GM21737 (cell line): ENCODE measurements around the gene JAK2.
"Not testable (repeated sequence)": the region's sequence is repeated elsewhere in the genome, so short reads cannot be mapped to it uniquely, and the experiment has no call there.

Experiments used
- ATAC-seq: cut with Tn5 transposase; IDR thresholded peaks from one replicate; pipeline ENCODE4 v1.9.1; 2021; ENCODE audit warnings: mild to moderate bottlenecking, moderate library complexity; ENCODE audit not compliant: unreplicated experiment

Gene JAK2

DNA sequence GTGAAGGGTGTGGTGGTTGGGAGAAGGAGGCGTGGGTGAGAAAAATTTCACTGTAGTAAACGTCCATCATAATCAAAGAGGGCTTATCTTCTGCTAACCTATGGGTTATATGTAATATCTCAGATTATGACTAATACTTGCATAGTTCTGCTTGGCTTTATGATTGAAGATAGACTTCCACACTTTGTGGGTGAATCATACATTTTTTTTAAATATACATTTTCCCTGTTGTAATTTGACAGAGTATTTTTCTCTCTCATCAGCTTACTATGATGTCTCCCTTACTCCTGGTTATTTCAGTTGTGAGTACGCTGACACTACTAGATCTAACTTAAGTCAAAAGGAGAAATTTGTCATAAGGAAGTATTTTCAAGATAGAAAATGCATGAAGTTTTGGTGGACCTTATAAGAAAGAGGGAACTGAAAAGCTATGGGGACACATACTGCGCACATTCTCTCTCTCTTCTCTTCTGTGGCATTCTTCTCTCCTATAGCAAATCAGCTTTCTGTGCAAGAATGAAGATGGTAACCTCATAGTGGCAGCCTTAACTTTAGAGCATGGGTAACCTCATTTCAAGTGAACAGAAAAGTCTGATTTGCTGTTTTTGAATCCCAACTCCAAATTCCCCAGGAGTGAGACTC, 4.9 kb upstream of the JAK2 start:
- ATAC-seq = no peak

DNA sequence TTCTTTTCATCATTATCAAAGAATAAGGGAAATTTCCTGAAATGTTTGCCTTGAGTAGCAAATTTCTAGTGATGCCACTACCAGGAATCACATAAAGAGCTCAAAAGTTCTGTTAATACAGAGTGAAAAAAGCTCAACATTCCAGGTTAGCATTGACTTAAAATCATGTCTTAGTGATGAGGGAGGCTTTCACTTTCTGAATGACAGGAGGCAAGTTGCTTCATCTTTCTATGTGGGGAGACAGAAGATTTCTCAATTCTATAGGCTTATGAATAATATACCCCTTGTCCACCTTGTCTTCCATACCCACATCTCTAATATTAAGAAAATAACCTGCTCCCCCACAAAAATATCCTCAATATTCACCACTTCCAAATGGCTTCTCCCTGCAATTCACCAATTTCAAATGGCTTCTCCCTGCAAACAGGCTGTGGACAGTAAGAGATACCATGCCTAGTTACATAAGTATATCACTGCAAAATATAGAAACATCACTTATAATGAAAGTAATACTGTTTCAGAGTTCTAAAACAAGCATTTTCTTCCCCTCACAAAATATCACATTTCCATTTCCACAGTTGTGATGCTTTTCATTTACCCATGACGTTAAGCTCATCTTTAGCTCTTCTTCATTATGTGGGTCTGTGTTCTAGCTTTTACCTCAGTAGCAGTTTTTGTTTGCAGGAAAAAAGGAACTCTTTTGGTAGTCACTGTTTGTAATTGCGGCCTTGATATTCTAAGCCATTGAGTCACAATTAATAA, 2.2 kb upstream of the JAK2 start:
- no peak for ATAC-seq

DNA sequence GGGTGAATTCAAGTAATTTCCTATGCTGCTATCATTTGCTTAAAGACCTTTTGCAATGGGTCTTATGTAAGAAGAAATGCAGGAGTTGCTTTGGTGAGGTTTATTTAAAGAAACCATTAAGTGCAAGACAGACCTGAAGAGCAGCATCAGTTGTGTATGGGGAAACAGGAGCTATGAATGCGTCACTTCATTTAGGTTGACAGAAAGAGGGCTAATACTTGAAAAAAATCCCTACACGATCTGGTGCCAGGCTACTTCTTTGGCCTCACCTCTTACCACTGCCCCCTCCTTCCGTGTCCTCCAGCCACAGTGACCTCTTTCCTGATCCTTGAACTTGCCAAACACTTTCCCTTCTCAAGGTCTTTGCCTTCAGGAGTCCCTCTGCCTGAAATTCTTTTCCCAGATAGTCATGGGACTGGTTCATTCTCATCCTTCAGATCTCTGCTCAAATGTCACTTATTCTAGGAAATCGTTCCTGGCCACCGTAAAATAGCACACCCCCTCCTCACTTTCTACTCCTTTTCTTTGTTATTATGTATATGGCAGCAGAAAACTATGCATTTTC, 1.4 kb upstream of the JAK2 start:
- ATAC-seq = no peak

DNA sequence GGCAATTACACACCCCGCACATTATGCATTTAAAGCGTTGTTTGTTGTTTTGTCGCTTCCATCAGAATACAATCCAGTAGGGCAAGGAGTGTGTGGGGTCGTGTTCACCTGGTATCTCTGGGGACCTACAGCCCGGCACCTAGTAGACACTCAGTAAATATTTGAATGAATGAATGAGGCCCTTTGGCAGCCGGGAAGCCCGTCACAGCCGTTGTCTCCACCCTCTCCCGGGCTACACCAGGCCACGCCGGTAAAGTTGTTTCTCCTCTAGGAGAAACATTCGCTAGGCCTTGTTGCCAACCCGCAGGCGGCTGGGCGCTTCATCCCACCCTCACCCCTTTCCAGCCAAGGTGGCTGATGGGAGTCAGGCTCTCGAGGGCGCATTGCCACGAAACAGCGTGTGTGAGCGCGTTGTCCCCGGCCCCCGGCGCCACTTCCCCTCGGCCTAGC, 876 bp upstream of the JAK2 start:
- ATAC-seq = peak; percentile 1

DNA sequence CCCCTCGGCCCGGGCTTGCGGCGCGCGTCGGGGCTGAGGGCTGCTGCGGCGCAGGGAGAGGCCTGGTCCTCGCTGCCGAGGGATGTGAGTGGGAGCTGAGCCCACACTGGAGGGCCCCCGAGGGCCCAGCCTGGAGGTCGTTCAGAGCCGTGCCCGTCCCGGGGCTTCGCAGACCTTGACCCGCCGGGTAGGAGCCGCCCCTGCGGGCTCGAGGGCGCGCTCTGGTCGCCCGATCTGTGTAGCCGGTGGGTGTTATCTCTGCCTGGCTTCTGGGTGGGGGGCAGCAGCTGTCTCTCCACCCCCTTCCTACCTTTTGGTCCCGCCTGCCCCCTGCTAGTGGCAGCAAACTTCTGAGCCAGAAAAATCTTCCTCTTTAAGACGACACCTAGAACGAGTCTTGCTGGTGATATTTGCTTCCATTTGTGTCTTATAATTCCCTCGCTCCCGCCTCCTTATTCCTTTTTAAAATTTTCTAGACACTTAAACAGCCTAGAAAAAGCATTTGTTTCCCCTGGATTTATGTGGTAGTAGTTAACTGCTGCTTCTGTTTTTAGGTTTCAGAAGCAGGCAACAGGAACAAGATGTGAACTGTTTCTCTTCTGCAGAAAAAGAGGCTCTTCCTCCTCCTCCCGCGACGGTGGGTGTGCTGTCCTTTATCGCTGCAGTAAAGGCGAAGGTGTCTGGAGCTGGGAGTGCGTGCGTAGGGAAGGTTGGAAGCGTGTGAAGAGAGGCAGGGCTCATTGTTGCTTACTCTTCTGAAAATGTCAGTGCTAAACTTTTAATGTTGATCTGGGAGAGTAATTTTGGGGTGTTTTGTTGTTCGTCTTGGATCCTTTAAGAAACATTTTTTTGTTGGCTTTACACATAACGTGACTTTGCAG, 554 bp downstream of the JAK2 start:
- peak; percentile 26 for ATAC-seq

DNA sequence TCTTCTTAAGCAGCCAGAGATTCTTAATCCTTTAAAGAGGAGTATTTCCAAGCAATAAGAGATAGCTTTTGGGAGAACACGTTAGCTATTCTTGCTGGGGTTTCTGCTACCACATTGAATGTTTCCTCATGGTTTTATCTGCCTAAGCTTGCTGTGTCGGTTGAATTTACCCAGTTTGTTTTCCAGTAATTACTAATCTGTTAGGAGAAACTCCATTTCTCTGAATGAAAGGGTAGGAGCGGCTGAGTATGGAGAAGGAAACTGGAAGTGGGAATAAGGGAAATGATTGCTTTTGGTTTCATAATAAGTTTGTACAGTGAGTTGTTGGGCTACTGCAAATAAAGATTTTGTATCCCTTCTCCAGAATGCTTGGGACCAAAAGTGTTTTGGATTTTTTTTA, 1.2 kb downstream of the JAK2 start:
- no peak for ATAC-seq

DNA sequence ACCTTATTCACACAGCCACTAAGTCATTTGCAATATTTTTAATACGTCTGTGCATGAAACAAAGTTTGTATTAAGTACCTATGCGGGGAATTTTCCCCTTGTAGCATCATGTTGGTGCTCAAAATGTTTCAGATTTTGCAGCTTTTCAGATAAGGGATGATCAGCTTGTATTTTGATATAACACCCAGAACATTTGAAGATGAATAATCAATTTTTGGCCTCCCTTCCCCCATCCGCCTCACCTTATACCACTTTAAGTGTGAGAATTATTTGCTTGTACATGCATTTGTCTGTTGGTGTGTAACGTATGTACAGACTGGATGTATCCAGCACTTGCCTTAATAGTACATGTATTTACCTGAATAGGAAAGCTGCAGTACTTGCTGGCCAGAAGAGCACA, 1.7 kb downstream of the JAK2 start:
- no peak for ATAC-seq

DNA sequence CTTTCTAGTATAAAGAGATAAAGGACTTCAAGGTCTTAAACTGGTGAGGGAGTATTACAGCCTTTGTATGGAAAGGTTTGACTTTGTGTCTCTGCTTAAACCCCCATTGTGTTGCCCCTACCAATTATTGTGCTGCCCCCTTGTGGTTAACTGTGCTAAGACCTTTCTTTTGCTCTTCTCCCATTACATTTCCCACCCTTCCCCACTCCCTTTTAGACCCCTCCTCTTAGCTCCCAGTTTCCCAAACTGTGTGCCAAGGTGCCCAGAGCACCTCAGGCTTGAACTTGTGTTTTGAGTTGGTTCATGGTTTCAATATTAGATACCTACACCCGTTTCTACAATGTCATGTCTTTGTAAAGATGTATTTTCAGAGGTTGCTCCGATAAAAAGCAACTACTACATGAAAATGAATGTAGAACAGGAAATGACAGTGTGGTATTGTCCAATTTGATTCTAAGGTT, 2.9 kb downstream of the JAK2 start:
- no peak for ATAC-seq

DNA sequence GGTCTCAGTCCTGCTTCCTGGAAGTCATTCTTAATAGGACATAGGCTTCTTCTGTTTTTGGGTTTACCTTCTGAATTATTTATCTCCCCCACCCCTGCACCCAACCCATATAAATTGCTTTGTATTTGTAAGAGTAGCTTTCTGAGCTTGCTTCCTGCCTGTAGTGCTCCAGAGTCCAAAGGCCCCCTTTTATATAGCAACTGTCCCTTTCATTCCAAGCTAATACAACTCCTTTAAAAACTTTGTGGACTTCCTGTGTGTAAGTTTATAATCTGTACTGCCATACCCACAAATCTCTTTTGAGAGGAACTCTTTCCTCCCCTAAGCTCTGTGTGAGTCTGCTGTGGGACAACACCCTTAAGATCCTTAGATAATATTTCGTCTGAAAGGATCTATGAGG, 7.8 kb downstream of the JAK2 start:
- ATAC-seq = no peak

DNA sequence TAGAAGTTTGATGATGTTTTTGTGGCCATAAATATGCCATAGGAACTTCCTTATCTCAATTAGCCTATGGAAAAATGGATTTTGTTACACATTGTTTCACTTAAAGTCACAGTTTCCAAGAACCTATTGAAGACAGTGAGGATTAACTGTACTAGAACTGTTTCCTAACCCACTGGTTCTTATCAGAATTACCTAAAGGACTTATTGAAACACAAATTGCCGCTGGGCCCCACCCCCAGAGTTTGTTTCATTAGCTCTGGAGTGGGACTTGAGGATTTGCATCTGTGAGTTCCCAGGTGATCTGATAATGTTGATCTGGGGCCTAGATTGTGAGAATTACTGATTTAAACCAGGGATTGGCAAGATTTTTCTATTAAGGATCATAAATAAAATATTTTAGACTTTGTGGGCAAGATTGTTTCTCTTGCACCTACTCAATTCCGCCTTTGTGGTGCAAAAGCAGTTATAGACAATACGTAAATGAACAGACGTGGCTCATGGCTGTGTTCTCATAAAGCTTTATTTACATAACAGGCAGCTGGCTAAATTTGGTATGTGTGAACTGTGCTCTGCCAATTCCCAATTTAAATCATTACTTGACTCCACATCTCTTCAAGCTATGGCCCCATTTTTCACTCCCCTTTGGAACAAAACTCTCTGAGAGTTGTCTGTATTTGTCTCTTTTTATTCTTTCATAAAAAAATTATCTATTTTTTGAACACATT, 9.3 kb downstream of the JAK2 start:
- ATAC-seq = no peak

DNA sequence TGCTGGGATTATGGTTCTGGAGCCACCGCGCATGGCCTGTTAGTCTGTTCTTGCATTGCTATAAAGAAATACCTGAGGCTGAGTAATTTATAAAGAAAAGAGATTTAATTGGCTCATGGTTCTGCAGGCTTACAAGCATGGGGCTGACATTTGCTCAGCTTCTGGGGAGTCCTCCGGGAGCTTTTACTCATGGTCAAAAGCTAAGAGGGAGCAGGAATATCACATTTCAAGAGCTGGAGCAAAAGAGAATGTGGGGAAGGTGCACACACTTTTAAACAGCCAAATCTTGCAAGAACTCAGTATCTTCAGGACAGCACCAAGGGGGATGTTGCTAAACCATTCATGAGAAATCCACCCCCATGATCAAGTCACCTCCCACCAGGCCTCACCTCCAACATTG, 12.1 kb downstream of the JAK2 start:
- no peak for ATAC-seq

DNA sequence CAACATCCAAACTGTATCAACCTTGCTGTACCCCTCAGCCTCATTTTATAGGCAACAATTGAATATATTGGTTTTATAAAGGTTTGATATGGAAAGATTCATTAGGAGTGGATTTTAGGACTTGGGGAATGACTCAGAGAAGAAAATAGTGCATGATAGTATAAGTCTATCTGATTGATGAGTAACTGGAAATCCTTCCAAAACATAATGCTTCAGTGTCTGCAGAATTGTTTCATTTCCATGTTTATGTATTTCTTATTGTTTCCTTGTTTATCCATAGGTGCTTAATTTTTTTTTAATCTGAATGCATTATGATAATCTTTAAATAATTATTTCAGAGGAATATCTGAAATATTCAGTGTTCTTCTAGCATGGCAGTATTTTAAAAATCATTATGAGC, 12.6 kb downstream of the JAK2 start:
- no peak for ATAC-seq

DNA sequence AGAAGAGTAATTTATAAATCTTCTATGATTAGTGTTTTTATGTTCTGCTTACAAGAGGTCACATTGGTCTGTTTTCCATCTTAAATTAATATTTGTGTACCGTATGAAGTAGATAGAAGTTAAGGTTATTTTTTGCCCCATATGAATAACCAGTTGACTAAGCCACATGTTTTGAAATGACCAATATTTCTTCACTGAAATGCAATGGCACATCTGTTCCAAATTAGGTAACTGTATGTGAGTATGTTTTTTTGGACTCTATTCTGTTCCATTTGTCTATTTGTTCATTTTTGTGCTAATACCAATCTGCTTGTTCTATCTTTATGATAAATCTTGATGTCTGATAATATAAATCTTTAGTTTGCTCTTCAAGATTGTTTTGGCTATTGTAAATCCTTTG, 17.7 kb downstream of the JAK2 start:
- no peak for ATAC-seq

DNA sequence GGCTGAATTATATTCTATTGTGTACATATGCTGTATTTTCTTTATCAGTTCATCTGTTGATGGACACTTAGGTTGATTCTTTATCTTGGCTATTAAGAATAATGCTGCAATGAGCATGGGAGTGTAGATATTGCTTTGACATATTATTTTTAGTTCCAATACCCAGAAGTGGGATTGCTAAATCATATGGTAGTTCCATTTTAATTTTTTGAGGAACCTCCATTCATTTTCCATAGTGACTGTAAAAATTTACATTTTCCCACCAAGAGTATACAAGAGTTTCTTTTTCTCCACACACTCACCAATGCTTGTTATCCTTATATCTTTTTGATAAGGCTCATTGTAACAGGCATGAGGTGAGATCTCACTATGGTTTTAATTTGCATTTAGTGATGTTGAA, 19.4 kb downstream of the JAK2 start:
- no peak for ATAC-seq

DNA sequence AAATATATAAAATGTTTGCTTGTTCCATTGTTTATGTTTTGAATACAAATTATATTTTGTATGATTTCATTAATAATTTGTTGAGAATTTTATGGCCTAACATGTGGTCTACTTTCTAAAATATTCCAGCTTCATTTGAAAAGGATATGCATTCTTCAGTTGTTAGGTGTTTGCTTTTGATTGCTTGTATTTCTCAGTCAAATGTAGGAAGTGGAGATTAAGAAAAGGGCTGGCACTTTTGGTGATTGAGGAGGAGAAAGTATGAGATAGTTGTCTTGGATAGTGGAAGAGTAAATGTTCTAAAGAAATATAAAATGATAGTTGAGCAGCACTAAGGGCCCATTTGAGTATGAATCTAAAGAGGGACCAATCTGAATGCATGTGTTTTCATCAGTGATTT, 23.1 kb downstream of the JAK2 start:
- no peak for ATAC-seq

DNA sequence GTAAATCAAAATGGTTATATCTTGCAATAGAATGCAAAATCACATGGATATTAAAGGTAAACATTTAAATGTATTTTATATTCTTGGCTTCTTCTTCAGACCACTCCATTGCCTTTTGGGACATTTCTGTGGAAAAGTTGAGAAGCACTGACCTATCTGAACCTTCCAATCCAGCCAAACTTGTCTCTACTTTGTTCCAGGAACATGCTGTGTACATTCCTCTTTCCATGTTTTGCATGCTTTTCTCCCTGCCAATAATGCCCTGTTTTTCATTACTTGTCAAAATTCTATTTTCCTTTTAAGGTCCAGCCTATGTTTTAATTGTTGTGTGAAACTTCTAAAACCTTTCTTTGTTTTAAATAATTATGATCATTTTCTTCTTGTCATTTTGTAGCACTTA, 28.3 kb downstream of the JAK2 start:
- ATAC-seq = no peak

DNA sequence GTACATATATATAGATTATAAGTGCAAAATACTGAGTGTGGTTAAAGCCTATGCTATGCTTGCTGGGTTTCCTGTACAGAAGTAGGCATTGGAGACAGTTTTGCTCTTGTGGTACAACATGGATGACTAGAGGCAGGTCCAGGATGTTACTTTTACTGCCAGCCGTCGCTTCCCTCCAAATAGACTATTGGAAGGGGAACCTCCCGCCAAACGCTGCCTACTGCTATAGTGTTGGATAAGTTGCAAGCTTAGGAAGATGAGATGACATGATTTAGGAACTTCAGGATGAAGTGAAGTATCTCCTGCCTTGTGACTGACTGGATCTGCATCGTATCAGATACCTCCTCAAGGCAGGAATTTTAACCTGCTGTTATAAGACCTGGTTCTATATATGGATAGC, 30.9 kb downstream of the JAK2 start:
- no peak for ATAC-seq

DNA sequence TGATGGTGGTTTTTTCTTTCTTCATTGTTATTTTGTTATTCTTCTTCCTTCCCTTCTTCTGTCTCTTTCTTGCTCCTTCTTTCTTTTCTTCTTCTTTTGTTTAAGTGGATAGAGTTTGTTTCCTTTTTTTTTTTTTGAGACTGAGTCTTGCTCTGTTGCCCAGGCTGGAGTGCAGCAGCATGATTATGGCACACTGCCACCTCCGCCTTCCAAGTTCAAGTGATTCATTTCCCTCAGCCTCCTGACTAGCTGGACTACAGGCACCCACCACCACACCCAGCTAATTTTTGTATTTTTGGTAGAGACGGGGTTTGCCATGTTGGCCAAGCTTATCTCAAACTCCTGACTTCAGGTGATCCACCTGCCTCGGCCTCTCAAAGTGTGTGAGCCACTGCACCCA, 40.3 kb downstream of the JAK2 start:
- ATAC-seq = no peak

DNA sequence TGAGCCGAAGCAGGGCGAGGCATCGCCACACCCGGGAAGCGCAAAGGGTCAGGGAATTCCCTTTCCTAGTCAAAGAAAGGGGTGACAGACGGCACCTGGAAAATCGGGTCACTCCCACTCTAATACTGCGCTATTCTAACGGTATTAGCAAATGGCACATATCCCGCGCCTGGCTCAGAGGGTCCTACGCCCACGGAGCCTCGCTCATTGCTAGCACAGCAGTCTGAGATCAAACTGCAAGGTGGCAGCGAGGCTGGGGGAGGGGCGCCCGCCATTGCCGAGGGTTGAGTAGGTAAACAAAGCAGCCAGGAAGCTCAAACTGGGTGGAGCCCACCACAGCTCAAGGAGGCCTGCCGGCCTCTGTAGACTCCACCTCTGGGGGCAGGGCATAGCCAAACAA, 46.9 kb downstream of the JAK2 start:
- ATAC-seq = not testable (repeated sequence)

DNA sequence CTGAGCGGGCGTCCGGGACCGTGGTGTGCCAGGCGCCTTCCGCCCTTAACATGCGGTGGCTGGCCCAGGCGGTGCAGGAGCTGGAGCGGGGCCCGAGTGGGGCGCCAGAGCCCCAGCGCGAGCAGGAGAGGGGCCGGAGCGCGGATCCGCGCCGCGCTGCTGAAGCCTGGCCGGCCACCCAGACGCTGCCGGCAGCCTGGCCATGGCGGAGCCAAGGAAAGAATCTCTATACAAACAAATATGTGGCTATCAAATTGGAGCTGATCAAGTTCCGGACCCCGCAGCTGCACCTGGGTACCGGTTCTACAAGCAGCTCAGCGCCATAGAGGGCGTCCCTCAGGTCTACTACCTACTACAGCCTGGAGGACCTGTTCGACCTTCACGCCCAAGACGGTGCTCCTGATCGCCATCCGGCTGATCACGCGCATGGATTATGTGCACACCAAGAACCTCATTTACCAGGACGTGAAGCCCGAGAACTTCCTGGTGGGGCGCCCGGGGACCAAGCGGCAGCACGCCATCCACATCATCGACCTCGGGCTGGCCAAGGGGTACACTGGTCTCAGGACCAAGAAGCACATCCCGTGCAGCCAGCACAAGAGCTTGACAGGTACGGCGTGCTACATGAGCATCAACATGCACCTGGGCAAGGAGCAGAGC, 55.8 kb downstream of the JAK2 start:
- no peak for ATAC-seq
